NCI-H146 (cell line): ENCODE data around the gene SGPP1.
"Not testable (repeated sequence)": the region's sequence is repeated elsewhere in the genome, so short reads cannot be mapped to it uniquely, and the experiment has no call there.

Experiments used
- DNase-seq: peaks from one replicate; lab custom pipeline; 2025; lab: John Stamatoyannopoulos, UW

The SGPP1 gene

GRCh38 chr14:63725786-63726460 is 1.9 kb downstream of the SGPP1 start:
- DNase-seq = no peak

DNA sequence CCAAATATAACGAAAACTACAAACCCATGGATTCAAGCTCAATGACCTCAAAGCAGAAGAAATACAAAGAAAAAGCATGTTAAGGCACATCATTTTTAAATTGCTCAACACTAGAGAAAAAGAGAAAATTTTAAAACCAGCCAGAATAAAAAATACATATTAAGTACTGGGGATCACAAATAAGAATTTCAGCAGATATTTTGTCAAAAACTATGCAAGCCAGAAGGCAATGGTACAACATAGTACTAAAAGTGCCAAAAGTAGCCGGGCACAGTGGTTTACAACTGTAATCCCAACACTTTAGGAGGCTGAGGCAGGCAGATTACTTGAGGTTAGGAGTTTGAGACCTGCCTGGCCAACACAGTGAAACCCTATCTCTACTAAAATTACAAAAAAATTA is 10.2 kb downstream of the SGPP1 start:
- no peak for DNase-seq

DNA sequence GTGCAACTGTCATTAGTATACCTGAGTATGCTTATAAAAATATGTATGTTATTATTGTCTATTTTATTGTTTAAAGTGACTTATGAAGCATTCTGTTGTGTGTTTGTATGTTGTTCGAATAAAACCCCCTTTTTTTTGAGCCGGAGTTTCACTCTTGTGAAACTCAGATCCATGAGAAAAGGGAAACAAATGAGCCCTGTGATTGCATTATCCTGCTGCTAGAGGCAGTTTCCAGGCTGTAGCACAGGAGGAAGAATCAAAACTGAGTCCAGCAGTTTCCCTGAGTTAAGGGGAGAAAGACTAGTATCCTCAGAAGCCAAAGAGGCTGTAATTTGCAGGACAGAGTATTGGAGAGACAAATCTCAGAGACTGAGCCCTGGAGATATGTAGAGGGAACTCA is 12.5 kb downstream of the SGPP1 start:
- no peak for DNase-seq

DNA sequence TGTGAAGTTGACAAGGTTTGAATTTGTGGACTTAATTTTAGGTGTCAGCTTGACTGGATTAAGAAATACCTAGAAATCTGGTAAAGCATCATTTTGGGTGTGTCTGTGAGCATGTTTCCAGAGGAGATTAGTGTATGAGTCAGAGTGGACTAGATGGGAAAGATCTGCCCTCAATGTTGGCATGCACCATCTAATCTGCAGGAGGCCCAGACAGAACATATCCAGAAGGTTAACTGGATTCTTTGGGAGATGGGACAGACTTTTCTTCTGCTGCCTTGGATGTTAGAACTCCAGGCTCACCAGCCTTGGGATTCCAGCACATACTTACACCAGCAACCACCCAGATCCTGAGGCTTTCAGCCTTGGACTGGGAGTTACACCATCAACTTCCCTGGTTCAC is 14.1 kb downstream of the SGPP1 start:
- DNase-seq = no peak

DNA sequence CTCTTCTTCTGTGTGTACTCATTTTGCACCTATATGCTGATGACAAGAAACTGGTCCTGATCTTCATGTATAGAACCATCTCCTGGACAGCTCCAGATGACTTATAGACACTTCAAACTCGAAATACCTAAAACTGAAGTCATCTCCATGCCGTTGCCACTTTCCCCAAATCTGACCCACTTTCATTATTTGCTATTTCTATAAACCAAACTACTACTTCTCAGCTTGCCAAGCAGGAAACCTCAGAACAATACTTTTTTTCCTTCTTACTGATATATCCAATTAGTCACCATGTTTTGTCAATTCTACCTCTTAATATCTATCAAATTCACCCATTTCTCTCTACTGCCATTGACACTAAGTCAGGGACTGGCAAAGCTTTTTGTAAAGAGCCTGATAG is 14.8 kb downstream of the SGPP1 start:
- no peak for DNase-seq

DNA sequence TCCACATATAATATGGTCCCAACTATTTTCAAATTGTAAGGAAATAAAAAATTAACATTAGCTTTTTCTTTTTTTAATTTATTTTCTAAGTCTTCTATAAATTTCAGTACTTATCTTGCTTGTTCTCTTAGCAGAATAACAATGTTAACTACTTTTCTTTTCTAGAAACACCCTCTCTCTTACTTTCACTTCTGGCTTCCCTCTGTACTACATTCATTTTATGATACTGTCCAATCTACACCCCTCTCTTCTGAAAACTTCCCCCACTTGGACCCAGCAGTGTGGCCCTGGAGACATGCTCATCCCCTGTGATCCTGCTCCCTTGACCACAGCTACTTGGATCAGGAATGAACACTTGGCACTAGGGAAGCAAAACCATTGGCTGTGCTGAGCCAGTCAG is 15.7 kb downstream of the SGPP1 start:
- DNase-seq = no peak

- DNase-seq = no peak
Measured at GRCh38 chr14:63710497-63710896, 17.4 kb downstream of the SGPP1 start.

DNA sequence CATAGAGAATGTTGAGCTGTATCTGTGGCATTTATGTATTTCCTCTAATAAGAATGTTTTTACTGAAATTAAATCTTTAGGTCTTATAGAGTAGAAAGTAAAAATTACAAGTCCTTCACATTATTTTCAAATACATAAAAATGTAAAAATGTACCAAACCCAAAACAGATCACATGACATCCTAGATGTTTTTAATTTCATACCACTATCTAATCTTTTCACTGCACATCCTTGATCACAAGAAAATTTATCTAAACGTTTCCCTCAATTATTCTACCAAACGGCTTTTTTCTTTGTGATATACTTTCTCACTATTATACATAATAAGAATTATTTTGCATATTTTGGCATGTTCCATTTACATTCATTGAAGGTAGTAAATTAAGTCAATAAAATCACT is 18.3 kb downstream of the SGPP1 start:
- DNase-seq = no peak

GRCh38 chr14:63707216-63707615 is 20.6 kb downstream of the SGPP1 start:
- DNase-seq = no peak

DNA sequence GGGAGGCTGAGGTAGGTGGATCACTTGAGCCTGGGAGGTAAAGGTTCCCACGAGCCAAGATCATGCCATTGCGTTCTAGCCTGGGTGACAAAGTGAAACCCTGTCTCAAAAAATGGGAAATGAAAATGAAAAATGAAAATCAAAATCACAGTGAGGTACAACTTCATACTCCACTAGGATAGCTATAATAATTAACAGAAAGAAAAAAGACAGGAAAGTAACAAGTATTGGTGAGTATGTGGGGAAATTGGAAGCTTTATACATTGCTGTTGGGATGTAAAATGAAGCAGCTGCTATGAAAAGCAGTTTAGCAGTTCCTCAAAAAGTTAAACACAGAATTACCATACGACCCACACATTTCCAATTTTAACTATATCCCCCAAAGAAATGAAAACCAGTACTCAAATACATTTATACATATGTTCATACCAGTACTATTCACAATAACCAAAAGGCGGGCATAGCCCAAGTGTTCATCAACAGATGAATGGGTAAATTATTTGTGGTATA is 22.2 kb downstream of the SGPP1 start:
- DNase-seq = no peak

- not testable (repeated sequence) for DNase-seq
Measured at GRCh38 chr14:63702530-63702929, 25.3 kb downstream of the SGPP1 start.

GRCh38 chr14:63701606-63702299 is 26.1 kb downstream of the SGPP1 start:
- DNase-seq = no peak

- no peak for DNase-seq
Measured at GRCh38 chr14:63692310-63693020, 35.4 kb downstream of the SGPP1 start.

GRCh38 chr14:63689132-63689531 is 38.7 kb downstream of the SGPP1 start:
- DNase-seq = no peak

- DNase-seq = no peak
Measured at GRCh38 chr14:63686926-63687325, 40.9 kb downstream of the SGPP1 start.

- DNase-seq = no peak
Measured at GRCh38 chr14:63685401-63685800, 42.5 kb downstream of the SGPP1 start.

- DNase-seq = no peak
Measured at GRCh38 chr14:63682727-63683593, 44.9 kb downstream of the SGPP1 start.

DNA sequence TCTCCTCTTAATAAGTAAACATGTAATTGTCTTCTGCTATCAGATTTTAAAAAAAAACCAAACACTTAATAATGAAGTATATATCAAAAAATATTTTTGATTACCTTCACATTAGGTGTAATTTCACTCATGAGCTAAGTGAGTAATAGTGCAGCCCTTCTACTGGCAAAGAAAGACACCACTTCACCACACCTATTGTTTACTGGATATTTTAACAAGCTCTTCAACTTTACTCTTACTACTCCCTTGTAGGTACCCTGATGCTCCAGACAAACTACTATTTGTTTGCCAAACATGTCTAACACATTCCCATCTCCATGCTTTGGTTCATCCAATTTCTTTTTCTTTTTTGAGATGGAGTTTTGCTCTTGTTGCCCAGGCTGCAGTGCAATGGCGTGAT is 49.3 kb downstream of the SGPP1 start:
- DNase-seq = no peak

DNA sequence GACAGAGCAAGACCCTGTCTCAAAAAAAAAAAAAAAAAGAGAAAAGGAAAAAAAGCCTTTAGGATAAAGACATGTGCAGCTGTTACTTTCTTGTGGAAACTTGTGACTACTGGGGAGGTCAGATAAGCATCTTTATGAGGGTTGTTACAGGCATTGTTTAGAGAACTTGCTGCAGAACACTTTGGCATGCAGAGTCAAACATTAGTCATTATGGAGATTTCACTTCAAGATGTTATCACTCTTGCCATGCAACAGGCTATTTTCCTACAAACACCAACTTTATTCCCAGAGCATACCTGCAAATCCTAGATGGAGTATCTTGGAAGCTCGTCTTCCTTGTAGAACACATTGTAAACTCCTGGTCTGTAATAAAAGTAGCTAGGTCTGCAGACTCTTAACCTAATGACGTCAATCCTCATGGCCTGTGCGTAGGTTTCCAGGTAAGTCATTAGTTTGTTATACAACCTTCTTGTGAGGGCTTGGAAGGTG is 49.9 kb downstream of the SGPP1 start:
- no peak for DNase-seq

GRCh38 chr14:63676615-63677014 is 51.2 kb downstream of the SGPP1 start:
- no peak for DNase-seq

GRCh38 chr14:63673886-63674497 is 53.9 kb downstream of the SGPP1 start:
- no peak for DNase-seq
